RWPE1 (cell line): ENCODE results near the gene ABCC2.
"Not testable (repeated sequence)": the region's sequence is repeated elsewhere in the genome, so short reads cannot be mapped to it uniquely, and the experiment has no call there.

ENCODE experiments used
- CTCF ChIA-PET: fragments of 350-600 bp; sonication (Branson Sonifier 250); formaldehyde crosslinking; extraction: SDS; loops from one replicate; lab custom pipeline; 2021; lab: Yijun Ruan, JAX
- POLR2A ChIA-PET: fragments of 400-600 bp; formaldehyde crosslinking; extraction: SDS; loops from one replicate; lab custom pipeline; 2020; ENCODE audit warnings: antibody characterized with exemption; ENCODE audit not compliant: low non-redundant PET; lab: Yijun Ruan, JAX
- DNase-seq: peaks from one replicate; pipeline ENCODE4 v3.0.0; 2012; ENCODE audit warnings: low spot score
- H3K27ac ChIP-seq: fragments of 450-650 bp; 2 replicates; pipeline ENCODE4 v1.5.1; 2017
- TF ChIP-seq, protein P1 (sequence below): fragments of 450-650 bp; conservative IDR thresholded peaks from 2 replicates; pipeline ENCODE4 v1.5.1; 2017; ENCODE audit warnings: low read depth, mild to moderate bottlenecking

The ABCC2 gene

DNA sequence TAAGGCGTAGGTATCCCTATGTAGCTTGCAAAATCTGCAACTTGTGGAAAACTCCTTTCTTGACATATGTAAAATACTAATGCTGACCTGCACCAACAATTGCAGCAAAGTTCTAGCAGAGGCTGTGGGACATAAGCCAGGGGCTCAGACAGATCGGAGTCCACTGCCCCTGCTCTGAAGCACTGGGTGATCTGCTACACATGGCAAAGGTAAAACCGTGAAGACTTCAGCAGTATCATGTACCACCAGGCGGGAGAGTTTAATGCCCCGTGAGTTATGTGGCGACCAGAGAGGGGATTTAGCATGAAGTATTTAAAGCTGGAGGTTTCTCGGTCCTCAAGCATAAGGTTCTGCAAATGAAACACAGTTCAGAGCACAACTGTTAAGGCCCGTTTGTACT, 76.4 kb downstream of the ABCC2 start:
- CTCF ChIA-PET = interaction anchor here (1.0 to 1.3 kb wide), 3 partner anchors 13 to 187 kb away, joined by 3 to 7 read pairs (median 4); no protein-coding TSS in a partner anchor
- no peak overlapping the region for H3K27ac ChIP-seq
- POLR2A ChIA-PET = no interaction called here
- TF ChIP-seq, protein P1, sequence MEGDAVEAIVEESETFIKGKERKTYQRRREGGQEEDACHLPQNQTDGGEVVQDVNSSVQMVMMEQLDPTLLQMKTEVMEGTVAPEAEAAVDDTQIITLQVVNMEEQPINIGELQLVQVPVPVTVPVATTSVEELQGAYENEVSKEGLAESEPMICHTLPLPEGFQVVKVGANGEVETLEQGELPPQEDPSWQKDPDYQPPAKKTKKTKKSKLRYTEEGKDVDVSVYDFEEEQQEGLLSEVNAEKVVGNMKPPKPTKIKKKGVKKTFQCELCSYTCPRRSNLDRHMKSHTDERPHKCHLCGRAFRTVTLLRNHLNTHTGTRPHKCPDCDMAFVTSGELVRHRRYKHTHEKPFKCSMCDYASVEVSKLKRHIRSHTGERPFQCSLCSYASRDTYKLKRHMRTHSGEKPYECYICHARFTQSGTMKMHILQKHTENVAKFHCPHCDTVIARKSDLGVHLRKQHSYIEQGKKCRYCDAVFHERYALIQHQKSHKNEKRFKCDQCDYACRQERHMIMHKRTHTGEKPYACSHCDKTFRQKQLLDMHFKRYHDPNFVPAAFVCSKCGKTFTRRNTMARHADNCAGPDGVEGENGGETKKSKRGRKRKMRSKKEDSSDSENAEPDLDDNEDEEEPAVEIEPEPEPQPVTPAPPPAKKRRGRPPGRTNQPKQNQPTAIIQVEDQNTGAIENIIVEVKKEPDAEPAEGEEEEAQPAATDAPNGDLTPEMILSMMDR = no peak
- DNase-seq = no peak

DNA sequence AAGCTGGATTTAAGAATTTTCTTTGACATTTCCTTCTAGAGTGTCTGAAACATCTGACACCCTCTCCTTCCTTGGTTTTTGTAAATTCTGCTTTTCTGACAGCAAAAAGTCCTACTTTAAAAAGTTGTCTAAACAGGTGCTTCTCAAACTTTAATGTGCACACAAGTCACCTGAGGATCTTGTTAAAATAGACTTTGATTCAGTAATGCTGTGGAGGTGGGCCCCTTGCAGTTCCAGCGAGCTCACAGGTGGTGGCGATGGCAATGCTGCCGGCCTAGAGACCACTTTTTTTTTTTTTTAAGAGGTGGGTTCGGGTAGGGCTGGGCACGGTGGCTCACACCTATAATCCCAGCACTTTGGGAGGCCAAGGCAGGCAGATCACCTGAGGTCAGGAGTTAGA, 77.1 kb downstream of the ABCC2 start:
- no peak for DNase-seq
- no peak overlapping the region for H3K27ac ChIP-seq
- ChIA-PET POLR2A (no interaction called here), CTCF (interaction anchor here (0.6 to 1.3 kb wide), 6 partner anchors 12 to 381 kb away, joined by 3 to 7 read pairs (median 4); no protein-coding TSS in a partner anchor)
- TF ChIP-seq, protein P1 = peak; percentile 23; the same call in 1 of the 2 replicates

DNA sequence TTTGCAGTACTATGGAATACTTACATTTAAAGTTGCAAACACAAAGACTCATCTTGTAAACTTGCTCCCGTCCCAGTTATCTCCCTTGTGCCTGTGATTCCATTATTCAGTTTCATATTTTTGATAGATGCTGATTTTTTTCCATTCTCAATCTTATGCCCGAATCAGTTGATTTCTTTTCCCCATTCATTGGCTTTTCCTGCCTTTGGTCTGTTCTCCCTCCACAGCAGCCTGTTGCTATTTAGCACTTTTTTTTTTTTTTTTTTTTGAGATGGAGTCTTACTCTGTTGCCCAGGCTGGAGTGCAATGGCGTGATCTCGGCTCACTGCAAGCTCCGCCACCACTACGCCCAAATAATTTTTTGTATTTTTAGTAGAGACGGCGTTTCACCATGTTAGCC, 78.0 kb downstream of the ABCC2 start:
- CTCF ChIA-PET = interaction anchor here (0.7 to 0.8 kb wide), 2 partner anchors 9 to 19 kb away, joined by 3 to 4 read pairs; no protein-coding TSS in a partner anchor
- TF ChIP-seq, protein P1 = no peak
- H3K27ac ChIP-seq = no peak overlapping the region
- POLR2A ChIA-PET = no interaction called here
- no peak for DNase-seq

DNA sequence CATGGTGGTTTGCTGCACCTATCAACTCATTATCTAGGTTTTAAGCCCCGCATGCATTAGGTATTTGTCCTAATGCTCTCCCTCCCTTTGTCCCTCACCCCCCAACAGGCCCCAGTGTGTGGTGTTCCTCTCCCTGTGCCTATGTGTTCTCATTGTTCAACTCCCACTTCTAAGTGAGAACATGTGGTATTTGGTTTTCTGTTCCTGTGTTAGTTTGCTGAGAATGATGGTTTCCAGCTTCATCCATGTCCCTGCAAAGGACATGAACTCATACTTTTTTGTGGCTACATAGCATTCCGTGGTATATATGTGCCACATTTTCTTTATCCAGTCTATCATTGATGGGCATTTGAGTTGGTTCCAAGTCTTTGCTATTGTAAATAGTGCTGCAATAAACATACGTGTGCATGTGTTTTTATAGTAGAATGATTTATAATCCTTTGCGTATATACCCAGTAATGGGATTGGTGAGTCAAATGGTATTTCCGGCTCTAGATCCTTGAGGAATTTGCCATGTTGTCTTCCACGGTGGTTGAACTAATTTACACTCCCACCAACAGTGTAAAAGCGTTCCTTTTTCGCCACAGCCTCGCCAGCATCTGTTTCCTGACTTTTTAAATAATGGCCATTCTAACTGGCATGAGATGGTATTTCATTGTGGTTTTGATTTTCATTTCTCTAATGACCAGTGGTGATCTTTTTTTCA, 81.2 kb downstream of the ABCC2 start:
- DNase-seq, H3K27ac ChIP-seq, CTCF ChIA-PET, POLR2A ChIA-PET: not testable (repeated sequence)

DNA sequence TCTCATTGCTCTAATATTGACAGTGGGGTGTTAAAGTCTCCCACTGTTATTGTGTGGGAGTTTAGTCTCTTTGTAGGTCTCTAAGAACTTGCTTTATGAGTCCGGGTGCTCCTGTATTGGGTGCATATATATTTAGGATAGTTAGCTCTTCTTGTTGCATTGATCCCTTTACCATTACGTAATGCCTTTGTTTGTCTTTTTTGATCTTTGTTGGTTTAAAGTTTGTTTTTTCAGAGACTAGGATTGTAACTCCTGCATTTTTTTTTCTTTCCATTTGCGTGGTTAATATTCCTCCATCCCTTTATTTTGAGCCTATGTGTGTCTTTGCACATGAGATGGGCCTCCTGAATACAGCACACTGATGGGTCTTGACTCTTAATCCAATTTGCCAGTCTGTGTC, 84.8 kb downstream of the ABCC2 start:
- CTCF ChIA-PET = interaction anchor here (0.7 kb wide), 1 partner anchor 18 kb away, joined by 3 read pairs; no protein-coding TSS in a partner anchor
- DNase-seq, H3K27ac ChIP-seq, POLR2A ChIA-PET: not testable (repeated sequence)

DNA sequence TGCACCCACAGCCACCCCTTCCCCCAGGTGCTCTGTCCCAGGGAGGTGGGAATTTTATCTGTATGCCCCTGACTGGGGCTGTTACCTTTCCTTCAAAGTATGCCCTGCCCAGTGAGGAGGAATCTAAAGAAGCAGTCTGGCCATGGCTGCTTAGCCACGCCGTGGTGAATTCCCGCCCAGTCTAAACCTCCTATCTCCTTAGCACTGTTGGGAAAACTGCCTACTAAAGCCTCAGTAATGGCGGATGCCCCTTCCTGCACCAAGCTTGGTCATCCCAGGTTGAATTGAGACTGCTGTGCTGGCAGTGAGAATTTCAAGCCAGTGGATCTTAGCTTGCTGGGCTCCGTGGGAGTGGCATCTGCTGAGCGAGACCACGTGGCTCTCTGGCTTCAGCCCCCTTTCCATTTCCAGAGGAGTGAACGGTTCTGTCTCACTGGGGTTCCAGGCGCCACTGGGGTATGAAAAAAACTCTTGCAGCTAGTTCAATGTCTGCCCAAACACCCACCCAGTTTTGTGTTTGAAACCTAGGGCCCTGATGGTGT, 87.2 kb downstream of the ABCC2 start:
- no peak for DNase-seq
- no peak overlapping the region for H3K27ac ChIP-seq
- ChIA-PET CTCF (interaction anchor here (0.6 kb wide), 2 partner anchors 22 to 176 kb away, joined by 3 read pairs; no protein-coding TSS in a partner anchor), POLR2A (no interaction called here)
- TF ChIP-seq, protein P1 = no peak

DNA sequence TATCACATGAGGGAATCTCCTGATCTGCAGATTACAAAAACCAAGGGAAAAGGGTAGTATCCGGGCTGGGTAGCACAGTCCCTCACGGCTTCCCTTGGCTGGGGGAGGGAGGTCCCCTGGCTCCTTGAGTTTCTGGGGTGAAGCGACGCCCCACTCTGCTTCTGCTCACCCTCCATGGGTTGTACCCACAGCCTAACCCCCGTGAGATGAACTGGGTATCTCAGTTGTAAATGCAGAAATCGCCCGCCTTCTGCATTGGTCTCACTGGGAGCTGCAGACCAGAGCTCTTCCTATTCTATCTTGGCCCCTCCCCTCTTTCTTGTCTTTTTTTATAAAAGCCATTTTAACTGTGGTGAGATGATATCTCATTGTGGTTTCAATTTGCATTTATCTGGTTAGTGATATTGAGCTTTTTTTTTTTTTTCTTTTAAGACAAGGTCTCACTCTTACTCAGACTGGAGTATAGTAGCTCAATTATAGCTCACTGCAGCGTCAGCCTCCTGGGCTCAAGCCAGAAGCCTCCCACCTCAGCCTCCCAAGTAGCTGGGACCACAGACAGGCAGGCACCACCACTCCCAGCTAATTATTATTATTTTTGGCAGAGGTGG, 87.8 kb downstream of the ABCC2 start:
- TF ChIP-seq, protein P1 = no peak
- DNase-seq = no peak
- no peak overlapping the region for H3K27ac ChIP-seq
- POLR2A ChIA-PET = no interaction called here
- CTCF ChIA-PET = interaction anchor here (0.6 to 0.7 kb wide), 3 partner anchors 22 to 457 kb away, joined by 3 read pairs; no protein-coding TSS in a partner anchor
